ENCODE results near the gene SND1.

DNA sequence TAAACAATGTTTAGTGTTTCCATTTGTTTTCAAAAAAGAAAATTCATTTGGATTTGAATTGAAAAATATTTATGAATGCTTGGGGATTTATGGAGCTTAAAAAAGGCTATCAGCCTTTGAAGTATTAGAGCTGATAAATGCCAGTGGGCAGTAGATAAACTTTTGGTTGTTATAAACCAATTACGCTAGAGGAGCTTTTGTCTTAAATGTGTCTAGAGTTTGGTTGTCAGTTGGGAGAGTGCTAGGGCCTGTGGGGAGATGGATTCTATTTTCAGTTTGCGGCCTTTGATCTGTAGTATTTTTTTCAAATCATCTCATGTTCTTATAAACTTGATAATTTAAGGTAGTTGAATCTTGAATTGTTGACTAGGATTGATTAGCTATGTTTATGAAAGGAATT, 104.0 kb downstream of the SND1 start:
- TF ChIP-seq CTCF (IDR thresholded peaks at IDR 0.05; ENCODE audit: insufficient read depth, low read length, poor library complexity, severe bottlenecking) = no peak
- TF ChIP-seq EZH2phosphoT487 (conservative IDR thresholded peaks at IDR 0.05; ENCODE audit: low read length) = no peak

Measured in SU-DHL-6 (cell line).